ENCODE results near the gene NDRG4. TPM values are rescaled to one million over a fixed set of nuclear protein-coding genes. Genes with fewer than 3 reads are reported as not detected.
A peak's percentile ranks its signal among the peaks of the same experiment; 100 is the strongest.

Gene NDRG4
- total and polyA plus RNA-seq, 2 of the 13 experiments (the other 11 are each of a cell fraction or from before 2014, with no cell fraction given): 1.7 to 2.7 TPM

- TF ChIP-seq XRCC5 (optimal IDR thresholded peaks at IDR 0.05; ENCODE audit: low read length): peak; percentile 82
- TF ChIP-seq U2AF2 (IDR thresholded peaks at IDR 0.05; ENCODE audit: low read depth, low read length): 0 out of 2 replicates have a peak, but pooled peaks have one; percentile 72
- TF ChIP-seq ZNF18 (CRISPR knock-in tag; IDR thresholded peaks at IDR 0.05; ENCODE audit: insufficient replicate concordance): no peak
- TF ChIP-seq ZNF264 (CRISPR knock-in tag; IDR thresholded peaks at IDR 0.05): no peak
- no peak for TF ChIP-seq MYPOP (CRISPR knock-in tag; IDR thresholded peaks at IDR 0.05)
- TF ChIP-seq NCOA2 (CRISPR knock-in tag; IDR thresholded peaks at IDR 0.05): no peak
- TF ChIP-seq YEATS2 (CRISPR knock-in tag; IDR thresholded peaks at IDR 0.05; ENCODE audit: borderline replicate concordance): no peak
- TF ChIP-seq ZHX1 (CRISPR knock-in tag; IDR thresholded peaks at IDR 0.05; ENCODE audit: low read depth): no peak
- TF ChIP-seq CEBPG (CRISPR knock-in tag; IDR thresholded peaks at IDR 0.05): no peak
- no peak for TF ChIP-seq KMT2A (CRISPR knock-in tag; IDR thresholded peaks at IDR 0.05)
- TF ChIP-seq ZNF782 (CRISPR knock-in tag; IDR thresholded peaks at IDR 0.05; ENCODE audit: borderline replicate concordance): no peak
- no peak for TF ChIP-seq ZNF503 (CRISPR knock-in tag; IDR thresholded peaks at IDR 0.05)
- no peak for TF ChIP-seq ZNF720 (CRISPR knock-in tag; IDR thresholded peaks at IDR 0.05)
- TF ChIP-seq ZNF563 (CRISPR knock-in tag; IDR thresholded peaks at IDR 0.05): no peak
- TF ChIP-seq HDAC2 (CRISPR knock-in tag; IDR thresholded peaks at IDR 0.05): peak; percentile 48; the same call in 1 of the 2 replicates
- TF ChIP-seq SMC3 (IDR thresholded peaks at IDR 0.05; ENCODE audit: low read length): peak; percentile 11; the same call in 1 of the 2 replicates
- no peak for TF ChIP-seq TBP (CRISPR knock-in tag; IDR thresholded peaks at IDR 0.05)
- TF ChIP-seq SRSF4 (IDR thresholded peaks at IDR 0.05; ENCODE audit: low read depth, low read length, poor library complexity, severe bottlenecking): no peak
- no peak for TF ChIP-seq ZFP41 (CRISPR knock-in tag; IDR thresholded peaks at IDR 0.05; ENCODE audit: borderline replicate concordance)
- TF ChIP-seq CHD4 (IDR thresholded peaks at IDR 0.05; ENCODE audit: borderline replicate concordance, low read length): no peak
- TF ChIP-seq PREB (CRISPR knock-in tag; IDR thresholded peaks at IDR 0.05): no peak
These were observed 4.9 kb upstream of the NDRG4 start (continued) for GRCh38 chr16:58494981-58495520.
